Stimulated activated CD4-positive, alpha-beta T cell treated with anti-CD3 and anti-CD28 coated beads, TNF-alpha, amount 100 ng/mL, for 24 hours (primary cell): ENCODE data around the gene XDH.

Experiments used
- DNase-seq, 3 experiments: peaks; one replicate each; pipeline ENCODE4 v3.0.0-alpha.2; 2020; ENCODE audit warnings: low read depth in 3 of 3

The XDH gene

GRCh38 chr2:31331156-31331555 is 83.4 kb downstream of the XDH start:
- no peak for DNase-seq

- DNase-seq = no peak
These were observed 85.4 kb downstream of the XDH start for GRCh38 chr2:31329081-31329625.

- DNase-seq = no peak
These were observed 86.5 kb downstream of the XDH start for GRCh38 chr2:31328026-31328425.

GRCh38 chr2:31327505-31327904 is 87.0 kb downstream of the XDH start:
- DNase-seq = no peak

- DNase-seq = no peak
These were observed 90.4 kb downstream of the XDH start for GRCh38 chr2:31324016-31324633.

GRCh38 chr2:31322371-31322770 is 92.2 kb downstream of the XDH start:
- DNase-seq = no peak

- peak in 1 of 3 experiments; percentile 17 for DNase-seq
These were observed 95.0 kb downstream of the XDH start for GRCh38 chr2:31319406-31320175.

- peak in 1 of 3 experiments; percentile 35 for DNase-seq
These were observed 95.9 kb downstream of the XDH start for GRCh38 chr2:31318361-31319336.

GRCh38 chr2:31317396-31317795 is 97.1 kb downstream of the XDH start:
- no peak for DNase-seq

GRCh38 chr2:31314761-31315160 is 99.8 kb downstream of the XDH start:
- DNase-seq = no peak

GRCh38 chr2:31312898-31313297 is 101.6 kb downstream of the XDH start:
- no peak for DNase-seq

- DNase-seq = no peak
These were observed 109.7 kb downstream of the XDH start for GRCh38 chr2:31304816-31305215.

- DNase-seq = no peak
These were observed 111.5 kb downstream of the XDH start for GRCh38 chr2:31302940-31303563.

GRCh38 chr2:31300309-31300708 is 114.2 kb downstream of the XDH start:
- no peak for DNase-seq

- no peak for DNase-seq
These were observed 115.0 kb downstream of the XDH start for GRCh38 chr2:31299547-31299946.

GRCh38 chr2:31297751-31298150 is 116.8 kb downstream of the XDH start:
- DNase-seq = no peak

- no peak for DNase-seq
These were observed 117.8 kb downstream of the XDH start for GRCh38 chr2:31296641-31297287.

GRCh38 chr2:31294196-31294595 is 120.3 kb downstream of the XDH start:
- DNase-seq = no peak

GRCh38 chr2:31287654-31288053 is 126.9 kb downstream of the XDH start:
- no peak for DNase-seq

- no peak for DNase-seq
These were observed 127.5 kb downstream of the XDH start for GRCh38 chr2:31286961-31287550.

- DNase-seq = no peak
These were observed 128.3 kb downstream of the XDH start for GRCh38 chr2:31286230-31286629.
